AG10803 (cell line): Measurements from ENCODE around the gene FGD1.
A peak's percentile ranks its signal among the peaks of the same experiment; 100 is the strongest.
"Not testable (repeated sequence)": the region's sequence is repeated elsewhere in the genome, so short reads cannot be mapped to it uniquely, and the experiment has no call there.

ENCODE experiments used
- DNase-seq: peaks from one replicate; pipeline ENCODE4 v3.0.0; 2010; ENCODE audit warnings: low read depth
- H3K4me3 ChIP-seq: 2 replicates; pipeline ENCODE4 v1.5.1; 2011; ENCODE audit warnings: mild to moderate bottlenecking, low read length, control low read depth
- TF ChIP-seq, protein P1 (sequence below): conservative IDR thresholded peaks from 2 replicates; pipeline ENCODE4 v1.5.1; 2011; ENCODE audit warnings: mild to moderate bottlenecking, low read length, control low read depth, inconsistent platforms

The FGD1 gene

DNA sequence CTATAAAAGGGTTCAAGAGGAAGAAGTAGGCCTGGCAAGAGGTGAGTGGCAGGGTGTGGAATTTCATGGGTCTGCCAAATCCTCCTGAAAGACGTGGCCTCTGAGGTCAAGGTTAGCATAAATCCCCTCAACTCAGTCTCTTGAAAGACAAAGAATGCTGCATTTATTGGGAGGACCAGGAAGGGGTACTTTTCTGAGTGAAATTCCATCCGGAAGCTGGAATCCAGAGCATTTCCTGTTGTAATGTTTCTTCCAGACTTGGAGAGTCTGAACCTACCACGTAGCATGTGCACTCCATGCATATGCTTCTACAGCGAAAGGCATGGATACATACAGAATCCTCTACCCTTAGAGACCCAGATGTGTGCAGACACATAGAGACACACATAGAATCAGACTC lies 13.4 kb upstream of the FGD1 start:
- peak; percentile 67 for DNase-seq
- TF ChIP-seq, protein P1, sequence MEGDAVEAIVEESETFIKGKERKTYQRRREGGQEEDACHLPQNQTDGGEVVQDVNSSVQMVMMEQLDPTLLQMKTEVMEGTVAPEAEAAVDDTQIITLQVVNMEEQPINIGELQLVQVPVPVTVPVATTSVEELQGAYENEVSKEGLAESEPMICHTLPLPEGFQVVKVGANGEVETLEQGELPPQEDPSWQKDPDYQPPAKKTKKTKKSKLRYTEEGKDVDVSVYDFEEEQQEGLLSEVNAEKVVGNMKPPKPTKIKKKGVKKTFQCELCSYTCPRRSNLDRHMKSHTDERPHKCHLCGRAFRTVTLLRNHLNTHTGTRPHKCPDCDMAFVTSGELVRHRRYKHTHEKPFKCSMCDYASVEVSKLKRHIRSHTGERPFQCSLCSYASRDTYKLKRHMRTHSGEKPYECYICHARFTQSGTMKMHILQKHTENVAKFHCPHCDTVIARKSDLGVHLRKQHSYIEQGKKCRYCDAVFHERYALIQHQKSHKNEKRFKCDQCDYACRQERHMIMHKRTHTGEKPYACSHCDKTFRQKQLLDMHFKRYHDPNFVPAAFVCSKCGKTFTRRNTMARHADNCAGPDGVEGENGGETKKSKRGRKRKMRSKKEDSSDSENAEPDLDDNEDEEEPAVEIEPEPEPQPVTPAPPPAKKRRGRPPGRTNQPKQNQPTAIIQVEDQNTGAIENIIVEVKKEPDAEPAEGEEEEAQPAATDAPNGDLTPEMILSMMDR, result no peak
- H3K4me3 ChIP-seq, result no peak overlapping the region

DNA sequence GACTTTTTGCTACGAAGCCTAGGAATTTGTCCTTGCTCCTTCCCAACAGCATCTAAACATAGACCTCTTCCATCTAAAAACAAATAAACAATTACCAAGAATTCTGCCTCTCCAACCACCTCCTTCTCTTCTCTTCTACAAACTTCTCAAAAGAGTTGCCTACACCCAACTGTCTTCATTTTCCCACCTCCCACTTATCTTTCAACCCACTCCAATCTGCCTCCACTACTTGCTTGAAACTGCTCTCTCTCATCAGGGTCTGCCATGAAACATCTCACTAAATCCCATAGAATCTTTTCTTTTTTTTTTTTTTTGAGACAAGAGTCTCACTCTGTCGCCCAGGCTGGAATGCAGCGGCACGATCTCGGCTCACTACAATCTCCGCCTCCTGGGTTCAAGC lies 902 bp upstream of the FGD1 start:
- no peak overlapping the region for H3K4me3 ChIP-seq
- TF ChIP-seq, protein P1, result no peak
- DNase-seq, result no peak

DNA sequence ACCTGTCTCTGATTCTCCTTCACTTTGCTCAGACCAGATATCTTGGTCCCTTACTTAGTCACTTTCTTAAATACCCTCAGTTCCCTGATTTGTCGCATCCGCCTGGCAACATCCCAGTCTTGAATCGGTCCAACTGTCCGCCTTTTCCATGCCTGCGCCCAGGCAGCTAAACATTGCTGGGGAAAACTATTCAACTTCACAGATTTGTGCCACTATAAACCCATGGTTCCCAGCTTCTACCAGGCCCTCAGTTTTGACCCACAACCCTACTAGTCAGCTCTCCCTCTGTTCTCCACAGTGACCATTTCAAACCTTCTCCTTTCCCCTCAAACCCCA lies 451 bp upstream of the FGD1 start:
- no peak for DNase-seq
- TF ChIP-seq, protein P1, result no peak
- peak overlapping the region; percentile 69 for H3K4me3 ChIP-seq

DNA sequence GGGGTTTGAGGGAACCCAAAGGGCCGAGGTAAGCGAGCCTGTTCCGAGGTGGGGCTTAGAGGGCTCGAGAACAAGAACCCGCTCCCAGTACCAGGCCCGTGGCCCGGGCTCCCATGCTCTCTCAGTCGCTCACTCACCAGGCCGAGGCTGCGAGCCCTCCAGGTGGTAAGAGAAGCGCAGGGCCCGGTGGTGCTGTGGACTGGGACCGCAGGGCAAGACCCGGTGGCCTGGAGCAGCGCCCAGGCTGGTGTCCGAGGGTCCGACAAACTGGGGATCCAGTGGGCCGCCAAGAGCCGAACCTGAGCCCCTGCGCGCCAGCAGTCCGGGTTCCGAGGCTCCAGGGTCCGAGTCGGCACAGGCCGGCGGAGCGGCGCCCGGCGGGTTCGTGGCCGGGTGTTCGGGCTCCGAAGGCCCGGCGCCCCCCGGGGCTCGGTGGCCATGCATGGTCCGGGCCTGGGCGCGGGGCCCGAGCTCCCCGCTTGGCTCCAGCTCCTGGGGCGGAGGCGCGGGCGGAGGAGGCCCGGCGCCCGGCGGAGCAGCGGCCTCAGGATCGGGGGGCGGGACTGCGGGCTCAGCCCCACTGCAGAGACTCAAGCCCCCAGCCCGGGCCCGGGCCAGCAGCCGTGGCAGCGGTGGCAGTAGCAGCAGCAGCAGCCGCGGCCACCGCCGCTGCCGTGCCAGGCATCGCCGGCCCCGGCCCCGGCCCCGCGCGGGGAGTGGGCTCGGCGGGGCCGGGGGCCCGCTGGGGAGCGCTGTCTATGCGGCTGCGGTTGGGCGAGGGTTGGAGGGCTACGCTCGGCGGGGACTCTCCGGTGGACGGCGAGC lies 833 bp downstream of the FGD1 start:
- peak; percentile 28 for DNase-seq
- TF ChIP-seq, protein P1, result no peak
- peak overlapping the region; percentile 69 for H3K4me3 ChIP-seq

DNA sequence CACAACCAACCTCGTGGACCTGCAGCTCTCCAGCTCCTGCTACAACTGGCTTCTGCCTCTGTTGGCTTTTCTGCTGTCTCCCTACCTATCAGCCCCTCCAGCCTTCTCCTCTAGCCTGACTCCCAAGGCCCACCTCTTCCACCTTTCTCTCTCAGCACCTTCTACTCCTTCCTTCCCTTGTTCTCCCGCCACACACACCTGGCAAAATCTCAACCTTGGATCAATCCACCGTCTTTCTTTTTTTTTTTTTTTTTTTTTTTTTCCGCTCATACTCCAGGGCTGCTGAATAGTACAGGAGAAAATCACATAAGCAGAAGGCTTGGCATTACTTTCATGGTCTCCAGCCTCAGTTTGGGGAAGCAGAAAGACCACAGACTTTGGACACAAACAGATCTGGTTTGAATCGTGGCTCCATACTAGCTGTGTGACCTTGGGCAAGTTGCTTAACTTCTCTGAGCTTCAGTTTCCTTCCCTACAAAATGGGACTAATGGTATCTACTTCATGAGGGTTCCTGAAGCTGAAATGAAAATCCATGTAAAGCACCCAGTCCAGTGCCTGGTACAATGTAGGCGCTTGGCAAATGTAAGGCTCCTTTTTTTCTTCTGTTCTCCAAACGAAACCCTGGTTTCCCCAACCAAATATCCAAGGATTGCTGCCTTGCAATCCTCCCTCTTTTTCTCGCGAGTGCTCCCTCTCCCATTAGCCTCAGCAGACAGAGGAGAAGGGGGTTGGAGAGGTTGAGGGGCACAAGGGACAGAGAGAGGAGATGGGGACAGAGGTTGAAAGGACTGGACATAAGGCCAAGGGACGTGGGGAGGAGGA lies 1.7 kb downstream of the FGD1 start:
- DNase-seq, result no peak
- peak overlapping the region; percentile 69 for H3K4me3 ChIP-seq
- TF ChIP-seq, protein P1, result no peak

DNA sequence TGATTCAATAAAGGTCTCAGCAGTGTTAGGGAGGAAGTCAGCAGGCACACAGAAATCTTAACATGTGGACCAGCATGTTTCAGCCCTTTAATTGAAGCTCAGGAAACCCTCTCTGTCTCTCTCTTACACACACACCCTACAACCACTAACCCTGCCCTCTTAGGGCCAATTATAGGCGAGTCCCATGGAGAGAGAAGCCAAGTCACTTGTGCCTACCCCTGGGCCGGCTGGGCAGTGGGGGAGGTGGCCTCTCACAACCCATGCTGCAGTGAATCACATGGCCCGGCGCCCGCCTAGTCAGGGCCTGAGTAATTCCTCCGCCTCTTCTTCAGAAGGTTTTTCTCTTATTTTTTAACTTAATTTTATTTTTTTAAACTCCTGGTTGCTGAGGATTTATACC lies 3.7 kb downstream of the FGD1 start:
- peak overlapping the region; percentile 12 for H3K4me3 ChIP-seq
- TF ChIP-seq, protein P1, result no peak
- peak; percentile 57 for DNase-seq

DNA sequence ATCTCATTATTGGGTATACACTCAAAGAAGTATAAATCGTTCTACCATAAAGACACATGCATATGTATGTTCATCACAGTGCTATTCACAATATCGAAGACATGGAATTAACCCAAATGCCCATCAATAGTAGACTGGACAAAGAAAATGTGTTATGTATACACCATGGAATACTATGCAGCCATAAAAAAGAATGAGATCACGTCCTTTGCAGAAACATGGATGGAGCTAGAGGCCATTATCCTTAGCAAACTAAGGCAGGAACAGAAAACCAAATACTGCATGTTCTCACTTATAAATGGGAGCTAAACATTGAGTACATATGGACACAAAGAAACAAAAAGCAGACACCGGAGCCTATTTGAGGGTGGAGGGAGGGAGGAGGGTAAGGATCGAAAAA lies 6.2 kb downstream of the FGD1 start:
- H3K4me3 ChIP-seq, DNase-seq: not testable (repeated sequence)
